Caco-2 (cell line): ENCODE results near the gene PPM1H. TPM values are rescaled to one million over a fixed set of nuclear protein-coding genes. Genes with fewer than 3 reads are reported as not detected.

Experiments
- BruUV-seq: library from RNA; stranded (reverse); fragments of 400-500 nt; replicated peaks from 2 replicates; lab custom pipeline; 2021; lab: Mats Ljungman, UMichigan
- CTCF ChIA-PET: fragments of 300-600 bp; sonication (Branson Sonifier 250); formaldehyde crosslinking; loops from one replicate; lab custom pipeline; 2022; ENCODE audit warnings: antibody characterized with exemption; lab: Charles Lee
- POLR2A ChIA-PET: fragments of 300-600 bp; sonication (Branson Sonifier 250); formaldehyde crosslinking; loops from one replicate; lab custom pipeline; 2022; ENCODE audit warnings: antibody characterized with exemption; lab: Charles Lee
- DNase-seq, 2 experiments: peaks; one replicate each; pipeline versions ENCODE4 v3.0.0 to v3.0.0-alpha.2; 2020 to 2022
- H3K27me3 ChIP-seq: replicated peaks from 2 replicates; pipeline ENCODE4 v1.6.0; 2011; ENCODE audit warnings: low read length; ENCODE audit not compliant: control insufficient read depth, insufficient read depth
- H3K36me3 ChIP-seq: 2 replicates; pipeline ENCODE4 v1.5.1; 2011; ENCODE audit warnings: low read length; ENCODE audit not compliant: control insufficient read depth, insufficient read depth
- H3K4me1 ChIP-seq: fragments of 250-450 bp; sonication (Bioruptor Pico); 2 replicates; pipeline ENCODE4 v1.5.1; 2020; ENCODE audit warnings: mild to moderate bottlenecking
- H3K4me3 ChIP-seq: 2 replicates; pipeline ENCODE4 v1.5.1; 2011; ENCODE audit warnings: low read depth, mild to moderate bottlenecking, control low read depth, low read length
- H3K9me3 ChIP-seq: fragments of 250-450 bp; sonication (Bioruptor Pico); 2 replicates; pipeline ENCODE4 v1.5.1; 2020; ENCODE audit warnings: mild to moderate bottlenecking, moderate library complexity
- H3K27ac Mint-ChIP-seq: one replicate; pipeline ENCODE4 v1.8.0; 2022; ENCODE audit warnings: mixed read lengths; ENCODE audit not compliant: unreplicated experiment
- H3K27me3 Mint-ChIP-seq: one replicate; pipeline ENCODE4 v1.8.0; 2022; ENCODE audit warnings: mixed read lengths; ENCODE audit not compliant: insufficient read depth, unreplicated experiment
- H3K36me3 Mint-ChIP-seq: one replicate; pipeline ENCODE4 v1.8.0; 2022; ENCODE audit warnings: mild to moderate bottlenecking, mixed read lengths; ENCODE audit not compliant: insufficient read depth, unreplicated experiment
- H3K4me1 Mint-ChIP-seq: one replicate; pipeline ENCODE4 v1.8.0; 2022; ENCODE audit warnings: low read depth, mixed read lengths; ENCODE audit not compliant: unreplicated experiment
- H3K4me3 Mint-ChIP-seq: one replicate; pipeline ENCODE4 v1.8.0; 2022; ENCODE audit warnings: mild to moderate bottlenecking, moderate library complexity, mixed read lengths; ENCODE audit not compliant: unreplicated experiment
- H3K9me3 Mint-ChIP-seq: one replicate; pipeline ENCODE4 v1.8.0; 2022; ENCODE audit warnings: mixed read lengths; ENCODE audit not compliant: unreplicated experiment
- CTCF ChIP-seq, 2 experiments: fragments of 200-600 bp in 1 of 2; IDR thresholded peaks; 1 replicate in 1 of 2; 2 replicates in 1 of 2; pipeline versions ENCODE4 v1.5.1 to v1.8.0; 2011 to 2022; ENCODE audit warnings: antibody characterized with exemption in 1 of 2, control low read depth in 1 of 2, inconsistent platforms in 1 of 2, low read depth in 1 of 2, low read length in 1 of 2, mild to moderate bottlenecking in 1 of 2, moderate library complexity in 1 of 2; ENCODE audit not compliant: insufficient read depth in 1 of 2, severe bottlenecking in 1 of 2, unreplicated experiment in 1 of 2
- intact Hi-C: fragments of 100-400 bp; cut with micrococcal nuclease; formaldehyde crosslinking; loops from one replicate; pipeline ENCODE4 v1.10.0; 2022; ENCODE audit not compliant: unreplicated experiment
- total RNA-seq: library from RNA; stranded (reverse); gene quantifications from 2 replicates; pipeline ENCODE4 v1.2.3, GENCODE V29; 2022

PPM1H gene
- total RNA-seq, 1 experiment from 2014 or later = 151 TPM

- ChIA-PET POLR2A (no interaction called here), CTCF (no interaction called here)
- H3K36me3 Mint-ChIP-seq = peaks cover 79% of the 10 kb centered on the region
- H3K36me3 ChIP-seq = peaks cover 4% of the 10 kb centered on the region
- DNase-seq = no peak
- H3K4me1 Mint-ChIP-seq = peaks cover 6% of the 10 kb centered on the region
- no peak for TF ChIP-seq CTCF (IDR thresholded peaks at IDR 0.05; ENCODE audit: insufficient read depth in 1 of 2, low read depth in 1 of 2, low read length in 1 of 2, severe bottlenecking in 1 of 2, unreplicated experiment in 1 of 2)
- H3K4me3 Mint-ChIP-seq = no peak overlapping the region
- 0 out of 2 replicates have a peak, but pooled peaks cover 3% of the 10 kb centered on the region for H3K4me1 ChIP-seq
- BruUV-seq = no TSS peak
- H3K9me3 Mint-ChIP-seq = no peaks in the 10 kb centered on the region
- no peaks in the 10 kb centered on the region for H3K27me3 Mint-ChIP-seq
- H3K27me3 ChIP-seq = no peaks in the 10 kb centered on the region
- H3K4me3 ChIP-seq = no peak overlapping the region
- no peak overlapping the region for H3K27ac Mint-ChIP-seq
- intact Hi-C loops = no loop called here
- H3K9me3 ChIP-seq = no peaks in the 10 kb centered on the region
Measured at GRCh38 chr12:62783881-62784280, 151.1 kb downstream of the PPM1H start.

- ChIA-PET CTCF (no interaction called here), POLR2A (no interaction called here)
- no TSS peak for BruUV-seq
- Mint-ChIP-seq H3K36me3 (peaks cover 72% of the 10 kb centered on the region), H3K4me1 (peaks cover 14% of the 10 kb centered on the region), H3K9me3 (no peaks in the 10 kb centered on the region), H3K27ac (peak overlapping the region; percentile 61), H3K27me3 (no peaks in the 10 kb centered on the region), H3K4me3 (no peak overlapping the region)
- Histone ChIP-seq H3K36me3 (peaks cover 2% of the 10 kb centered on the region), H3K9me3 (no peaks in the 10 kb centered on the region), H3K27me3 (no peaks in the 10 kb centered on the region), H3K4me3 (no peak overlapping the region), H3K4me1 (0 out of 2 replicates have a peak, but pooled peaks cover 3% of the 10 kb centered on the region)
- intact Hi-C loops = no loop called here
- TF ChIP-seq CTCF (IDR thresholded peaks at IDR 0.05; ENCODE audit: insufficient read depth in 1 of 2, low read depth in 1 of 2, low read length in 1 of 2, severe bottlenecking in 1 of 2, unreplicated experiment in 1 of 2) = no peak
- no peak for DNase-seq
Measured at GRCh38 chr12:62781136-62781880, 153.6 kb downstream of the PPM1H start.

- DNase-seq = no peak
- H3K9me3 ChIP-seq = no peaks in the 10 kb centered on the region
- CTCF ChIA-PET = no interaction called here
- no peak overlapping the region for H3K4me3 Mint-ChIP-seq
- H3K27me3 Mint-ChIP-seq = no peaks in the 10 kb centered on the region
- H3K36me3 Mint-ChIP-seq = peaks cover 66% of the 10 kb centered on the region
- POLR2A ChIA-PET = no interaction called here
- BruUV-seq = no TSS peak
- TF ChIP-seq CTCF (IDR thresholded peaks at IDR 0.05; ENCODE audit: insufficient read depth in 1 of 2, low read depth in 1 of 2, low read length in 1 of 2, severe bottlenecking in 1 of 2, unreplicated experiment in 1 of 2) = no peak
- peak overlapping the region; percentile 7 for H3K27ac Mint-ChIP-seq
- H3K4me1 ChIP-seq = 0 out of 2 replicates have a peak, but pooled peaks cover 3% of the 10 kb centered on the region
- H3K36me3 ChIP-seq = no peaks in the 10 kb centered on the region; the same call in 1 of the 2 replicates
- H3K4me3 ChIP-seq = no peak overlapping the region
- intact Hi-C loops = no loop called here
- H3K9me3 Mint-ChIP-seq = no peaks in the 10 kb centered on the region
- peaks cover 18% of the 10 kb centered on the region for H3K4me1 Mint-ChIP-seq
- H3K27me3 ChIP-seq = no peaks in the 10 kb centered on the region
Measured at GRCh38 chr12:62779488-62779887, 155.5 kb downstream of the PPM1H start.
